ENCODE data around the gene PNMA6A.
"Not testable (repeated sequence)": the region's sequence is repeated elsewhere in the genome, so short reads cannot be mapped to it uniquely, and the experiment has no call there.

PNMA6A gene

DNA sequence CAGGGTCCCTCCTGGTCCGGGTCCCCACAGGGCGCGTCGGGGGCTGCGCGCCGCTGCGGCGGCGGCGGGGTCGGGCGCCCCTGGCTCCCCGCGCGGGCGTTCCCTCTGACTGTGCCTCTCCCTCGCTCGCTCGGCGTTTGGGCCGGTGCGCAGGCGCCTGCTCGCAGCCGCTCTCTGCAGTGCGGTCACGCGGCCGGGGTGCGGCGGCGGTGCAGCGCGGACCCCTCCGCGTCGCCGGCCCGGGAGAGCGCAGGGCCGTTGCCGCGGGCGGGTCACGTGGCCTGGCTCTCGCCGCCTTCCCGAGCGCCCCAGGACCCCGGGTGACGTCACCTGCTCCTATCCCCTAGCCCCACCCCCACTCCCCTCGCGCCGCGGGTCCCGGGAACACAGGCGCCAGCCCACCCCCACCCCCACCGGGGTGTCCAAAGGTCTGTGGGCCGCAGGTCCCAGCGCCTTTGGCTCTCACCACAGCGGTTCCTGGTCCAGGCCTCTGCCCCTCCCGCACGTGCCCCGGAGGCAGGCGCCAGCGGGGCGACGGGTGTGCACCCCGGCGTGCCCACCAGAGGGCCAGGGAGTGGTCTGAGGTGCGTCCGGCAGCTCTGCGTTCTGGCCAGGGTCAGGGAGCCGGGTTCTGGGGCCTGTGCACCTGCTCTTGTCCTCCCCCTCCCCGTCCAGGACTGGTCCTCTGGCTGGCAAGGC lies 5.3 kb downstream of the PNMA6A start:
- DNase-seq: not testable (repeated sequence)

DNA sequence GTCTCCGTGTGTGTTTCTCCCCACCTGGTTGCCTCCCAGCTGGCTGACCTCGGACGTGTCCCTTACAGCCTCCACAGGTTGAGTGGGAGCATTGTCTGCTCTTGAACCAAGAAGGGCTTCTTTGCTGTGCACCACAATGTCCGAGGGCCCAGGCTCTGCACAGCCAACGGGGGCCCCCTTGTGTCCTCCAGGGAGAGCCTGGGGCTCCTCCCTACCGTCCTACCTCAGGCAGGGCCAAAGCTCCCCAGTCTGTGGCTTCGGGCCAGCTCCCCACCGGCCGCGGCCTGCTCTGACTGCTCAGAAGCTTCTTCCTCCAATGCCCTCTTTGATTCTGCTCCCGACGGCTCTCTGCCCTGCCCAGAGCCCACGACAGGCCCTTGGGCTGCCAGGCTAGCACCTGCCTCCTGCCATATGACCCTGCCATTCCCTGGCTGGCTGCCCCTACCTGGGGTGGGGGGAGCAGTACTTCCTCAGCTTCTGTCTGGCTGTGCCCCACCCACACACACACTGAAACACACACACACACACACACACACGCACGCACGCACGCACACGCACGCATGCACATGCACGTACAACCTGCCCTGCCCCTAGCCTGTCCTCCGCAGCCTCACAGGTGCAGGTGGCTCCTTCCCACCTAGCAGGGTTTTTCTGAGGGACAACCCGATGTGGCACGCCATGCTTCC lies 11.1 kb downstream of the PNMA6A start:
- not testable (repeated sequence) for DNase-seq

DNA sequence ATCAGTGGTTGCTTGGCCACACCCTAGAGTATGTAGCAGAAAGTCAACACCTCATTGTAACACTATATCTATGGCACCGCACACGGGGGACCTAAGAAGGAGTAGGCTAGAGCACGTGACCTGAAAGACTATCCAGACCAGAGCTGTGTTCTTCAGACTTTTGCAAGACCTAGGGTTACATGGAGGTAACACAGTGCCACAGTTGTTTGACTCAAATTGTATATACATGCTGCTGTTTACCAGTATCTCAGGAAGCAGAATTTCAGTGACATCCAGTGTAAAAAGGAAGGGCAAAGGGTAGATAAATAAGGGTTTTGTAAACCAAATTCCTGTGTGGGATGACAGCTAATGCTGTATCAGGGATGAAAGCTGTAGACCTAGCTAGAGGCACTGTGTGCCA lies 30.2 kb downstream of the PNMA6A start:
- DNase-seq: no peak

DNA sequence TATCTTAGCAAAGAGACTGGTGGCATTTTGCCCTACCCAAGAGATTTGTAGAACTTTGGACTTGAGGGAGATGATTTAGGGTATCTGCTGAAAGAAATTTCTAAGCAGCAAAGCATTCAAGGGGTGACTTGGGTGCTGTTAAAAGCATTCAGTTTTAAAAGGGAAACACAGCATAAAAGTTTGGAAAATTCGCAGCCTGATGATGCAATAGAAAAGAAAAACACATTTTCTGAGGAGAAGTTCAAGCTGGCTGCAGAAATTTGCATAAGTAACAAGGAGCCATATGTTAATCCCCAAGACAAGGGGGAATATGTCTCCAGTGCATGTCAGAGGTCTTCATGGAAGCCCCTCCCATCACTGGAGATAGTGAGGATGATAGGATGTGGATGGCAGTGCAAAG lies 32.7 kb downstream of the PNMA6A start:
- DNase-seq: not testable (repeated sequence)

DNA sequence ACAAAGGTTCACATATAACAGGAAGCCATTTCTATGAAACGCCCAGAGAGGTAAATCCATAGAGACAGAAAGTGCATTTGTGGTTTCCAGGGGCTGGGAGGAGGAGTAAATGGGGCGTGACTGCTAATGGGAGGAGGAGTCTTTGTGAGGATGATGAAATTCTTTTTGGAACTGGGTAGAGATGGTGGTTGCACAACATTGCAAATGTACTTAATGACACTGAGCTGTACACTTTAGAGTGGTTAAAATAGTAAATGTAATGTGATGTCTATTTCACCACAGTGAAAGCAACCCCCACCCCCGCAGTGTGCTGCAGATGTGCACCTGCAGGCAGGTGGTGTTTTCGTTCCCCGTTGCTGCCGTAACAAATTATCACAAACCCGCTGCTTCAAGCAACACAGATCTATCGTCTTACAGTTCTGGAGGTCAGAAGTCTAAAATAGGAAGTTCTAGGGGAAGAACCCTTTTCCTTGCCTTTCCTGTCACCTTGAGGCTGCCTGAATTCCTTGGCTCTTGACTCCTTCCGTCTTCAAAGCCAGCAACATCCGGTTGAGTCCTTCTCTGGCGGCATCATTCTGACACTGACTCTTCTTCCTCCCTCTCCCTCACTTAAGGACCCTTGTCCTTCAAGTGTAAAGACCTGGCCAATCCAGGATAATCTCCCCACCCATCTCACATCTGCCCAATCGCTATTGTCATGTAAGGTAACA lies 34.0 kb downstream of the PNMA6A start:
- not testable (repeated sequence) for DNase-seq

DNA sequence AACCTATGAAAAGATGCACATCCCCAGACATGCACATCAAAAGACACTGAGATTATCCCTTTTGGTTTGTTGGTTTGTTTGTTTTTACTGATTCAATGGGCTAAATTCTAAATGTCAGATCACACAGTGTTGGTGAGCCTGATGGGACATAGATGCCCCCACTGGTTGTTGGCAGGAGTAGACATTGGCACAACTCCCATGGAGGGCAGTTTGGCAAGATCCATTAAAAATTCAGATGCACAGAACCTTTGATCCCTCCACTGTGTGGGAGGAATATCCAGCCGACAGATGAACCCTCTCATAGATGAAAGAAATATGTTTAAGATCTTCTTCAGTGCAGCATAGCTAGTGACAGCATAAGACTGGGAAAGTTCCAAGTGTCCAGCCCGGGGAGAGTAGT lies 38.5 kb downstream of the PNMA6A start:
- not testable (repeated sequence) for DNase-seq

DNA sequence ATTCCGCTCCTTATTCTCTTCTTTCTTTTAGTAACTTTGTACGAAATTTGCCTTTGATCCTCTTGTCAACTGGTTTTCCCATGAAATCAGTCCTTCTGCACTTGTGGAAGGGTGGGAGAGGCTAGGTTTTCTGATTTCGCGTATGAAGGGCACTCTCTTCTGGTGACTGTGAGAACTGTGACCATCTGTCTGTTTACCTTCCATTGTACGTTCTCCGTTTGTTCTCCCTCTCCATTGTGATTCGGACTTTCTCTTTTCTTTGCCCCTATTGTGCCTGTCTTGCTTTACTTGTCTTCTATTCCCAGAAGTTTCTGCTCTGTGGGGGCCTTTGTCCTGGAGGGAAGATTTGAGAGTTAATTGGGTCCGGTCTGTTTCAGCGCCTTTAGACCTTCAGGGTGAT lies 41.6 kb downstream of the PNMA6A start:
- DNase-seq: not testable (repeated sequence)

DNA sequence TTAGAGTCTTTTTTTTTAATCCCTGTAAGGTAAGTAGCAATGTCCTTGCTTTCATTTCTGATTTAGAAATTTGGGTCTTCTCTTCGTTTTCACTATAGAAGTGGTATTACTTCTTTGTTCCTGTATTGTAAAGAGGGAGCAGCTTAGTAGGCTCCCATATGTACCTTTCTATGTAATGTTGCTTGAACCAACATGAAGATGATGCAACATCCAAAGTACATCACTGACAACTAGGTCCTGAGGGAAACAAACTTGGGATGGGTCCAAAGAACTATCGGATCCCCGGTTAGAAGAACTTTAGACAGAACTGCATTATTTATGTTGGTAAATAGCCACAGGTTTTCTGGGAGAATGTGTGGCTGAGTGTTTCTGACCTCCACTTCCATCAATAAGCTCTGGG lies 45.5 kb downstream of the PNMA6A start:
- DNase-seq: not testable (repeated sequence)

DNA sequence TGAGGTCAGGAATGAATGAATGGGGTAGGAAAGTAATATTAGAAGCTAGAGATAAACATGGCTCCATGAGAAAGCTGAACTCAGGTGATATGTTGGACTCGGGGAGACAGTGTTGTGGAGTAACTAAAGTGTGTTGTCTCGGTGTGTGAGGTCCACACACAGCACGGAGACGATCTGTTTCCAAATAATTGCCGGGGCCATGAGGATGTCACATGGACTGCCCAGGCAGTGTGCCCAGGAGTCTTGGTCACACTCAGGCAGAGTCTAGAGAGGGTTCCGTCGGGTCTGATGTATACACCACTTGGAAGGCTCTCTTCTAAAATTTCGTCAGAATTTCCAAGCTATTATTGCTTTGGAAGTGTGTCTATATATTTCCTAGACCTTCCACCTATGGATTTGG lies 48.0 kb downstream of the PNMA6A start:
- not testable (repeated sequence) for DNase-seq

DNA sequence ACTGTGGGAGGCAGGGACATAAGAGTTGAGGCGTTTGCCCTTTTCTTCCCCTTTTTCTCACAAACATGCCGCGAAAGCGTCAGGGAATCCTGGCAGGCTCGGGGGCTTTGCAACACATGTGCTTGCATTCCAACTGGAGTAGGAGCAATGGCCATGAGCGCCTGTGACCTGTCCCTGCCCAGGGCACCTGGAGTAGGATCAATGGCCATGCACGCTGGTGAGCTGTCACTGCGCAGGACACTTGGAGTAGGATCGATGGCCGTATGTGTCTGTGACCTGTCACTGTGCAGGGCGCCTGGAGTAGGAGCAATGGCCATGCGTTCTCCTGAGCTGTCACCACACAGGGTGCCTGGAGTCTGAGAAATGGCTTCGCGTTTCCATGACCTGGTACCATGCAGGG lies 51.2 kb downstream of the PNMA6A start:
- not testable (repeated sequence) for DNase-seq
